Right lung (tissue), 5 donors: Measurements from ENCODE around the gene PIM1. TPM values are rescaled to one million over a fixed set of nuclear protein-coding genes. Genes with fewer than 3 reads are reported as not detected.

ENCODE experiments used
- DNase-seq, 2 donors: peaks; one replicate each; pipeline ENCODE4 v3.0.0-alpha.2; 2013
- polyA plus RNA-seq, 5 donors: library from polyadenylated mRNA; unstranded; fragments of 120-200 nt; gene quantifications; one replicate each; pipeline versions ENCODE4 v1.2.1 to v1.2.3, GENCODE V29; 2013; ENCODE audit warnings: inconsistent platforms in 1 of 5, low replicate concordance in 1 of 5; ENCODE audit not compliant: insufficient read length in 5 of 5, insufficient read depth in 1 of 5

The PIM1 gene
- polyA plus RNA-seq, 5 donors: 13.9 to 22.2 (median 19.7) TPM

GRCh38 chr6:37221585-37222124 lies 51.7 kb downstream of the PIM1 start:
- DNase-seq: no peak

GRCh38 chr6:37222125-37222967 lies 52.4 kb downstream of the PIM1 start:
- DNase-seq: peak; percentile 81 to 84

- DNase-seq: no peak
Measured at GRCh38 chr6:37222992-37223391, 53.0 kb downstream of the PIM1 start.

Other genes starting within 250 kb of the PIM1 start
- gene PI16, start 215.4 kb upstream of the PIM1 start, polyA plus RNA-seq: 1 to 10 TPM in 1 of 5 donors, under 1 TPM in 4; 0.08 to 1.2 (median 0.53) TPM
- 100 to 1,000 TPM; 128 to 199 (median 159) TPM for gene MTCH1, start 184.0 kb upstream of the PIM1 start, polyA plus RNA-seq
- gene FGD2, start 164.5 kb upstream of the PIM1 start, polyA plus RNA-seq: 1 to 10 TPM; 3.1 to 5.8 (median 5.3) TPM
- gene TBC1D22B, start 87.6 kb downstream of the PIM1 start, polyA plus RNA-seq: 10 to 100 TPM; 11.8 to 14.2 (median 12.8) TPM
- 1 to 10 TPM; 2.1 to 2.8 (median 2.3) TPM for gene TMEM217, start 88.0 kb downstream of the PIM1 start, polyA plus RNA-seq
- gene RNF8, start 183.8 kb downstream of the PIM1 start, polyA plus RNA-seq: 10 to 100 TPM; 31.7 to 42.8 (median 33.5) TPM